HG02870 (cell line): Measurements from ENCODE around the gene SMIM1.
"Not testable (repeated sequence)": the region's sequence is repeated elsewhere in the genome, so short reads cannot be mapped to it uniquely, and the experiment has no call there.

Experiments
- ATAC-seq: cut with Tn5 transposase; IDR thresholded peaks from one replicate; pipeline ENCODE4 v1.9.1; 2021; ENCODE audit warnings: mild to moderate bottlenecking, moderate library complexity; ENCODE audit not compliant: unreplicated experiment

The SMIM1 gene

DNA sequence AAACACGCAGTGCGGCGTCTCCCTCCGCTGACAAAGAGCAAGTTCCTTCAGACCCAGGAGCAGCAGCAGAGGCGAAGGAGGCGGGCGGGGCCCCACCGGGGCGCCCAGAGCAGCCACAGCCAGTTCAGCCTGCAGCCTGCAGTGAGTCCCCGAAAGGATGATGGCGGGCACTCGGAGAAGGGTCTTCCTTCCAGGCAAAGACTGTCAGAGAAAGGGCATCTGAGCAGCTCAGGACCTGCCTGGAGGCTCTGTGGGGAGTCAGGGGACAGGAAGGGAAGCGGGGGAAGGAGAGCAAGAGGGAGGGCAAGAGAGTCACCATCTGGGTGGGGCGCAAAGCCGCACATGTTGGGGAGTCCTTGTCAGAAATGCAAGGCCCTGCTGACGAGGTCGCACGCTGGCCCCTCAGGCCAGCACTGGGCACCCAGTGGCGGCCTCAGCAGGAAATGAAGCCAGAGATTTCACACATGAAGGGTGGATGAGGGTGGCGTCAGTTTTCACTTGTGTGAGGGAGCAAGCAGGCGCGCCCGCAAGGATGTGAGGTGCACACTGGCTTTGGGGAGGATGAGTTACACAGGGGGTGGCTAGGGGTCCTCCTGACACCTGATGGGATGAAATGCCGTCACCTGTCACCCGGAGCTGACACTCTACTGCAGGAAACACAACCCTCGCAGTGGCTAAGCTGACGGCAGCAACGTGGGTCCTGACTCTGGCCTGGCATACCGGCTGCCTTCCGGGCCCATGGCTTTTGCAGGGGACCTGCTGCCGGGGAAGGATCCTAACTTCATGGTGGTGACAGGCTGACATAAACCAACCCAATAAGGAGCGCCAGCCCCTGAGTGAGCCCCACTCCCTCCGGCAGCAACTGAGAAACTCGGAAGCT lies 17.1 kb downstream of the SMIM1 start:
- ATAC-seq = no peak

DNA sequence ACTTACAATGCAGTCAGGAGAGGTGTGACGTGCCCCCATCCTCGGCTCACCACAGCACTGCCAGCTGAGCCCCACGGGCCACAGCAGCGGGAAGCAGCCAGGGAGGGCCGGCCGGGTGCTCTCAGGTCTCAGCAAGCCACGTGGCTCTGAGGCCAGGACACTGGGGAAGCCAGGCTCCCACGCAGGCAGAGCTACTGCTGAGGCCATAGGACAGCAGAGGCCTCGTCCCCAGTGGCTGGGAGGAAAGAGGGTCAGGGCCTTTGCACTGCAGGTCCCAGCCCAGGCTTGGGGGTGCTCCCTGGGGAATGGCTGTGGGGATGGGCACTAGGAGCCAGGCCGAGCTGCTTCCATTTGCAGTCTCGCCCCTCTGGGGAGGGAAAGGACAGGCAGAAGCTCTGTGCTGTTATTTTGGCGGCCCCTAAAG lies 18.0 kb downstream of the SMIM1 start:
- ATAC-seq = no peak

DNA sequence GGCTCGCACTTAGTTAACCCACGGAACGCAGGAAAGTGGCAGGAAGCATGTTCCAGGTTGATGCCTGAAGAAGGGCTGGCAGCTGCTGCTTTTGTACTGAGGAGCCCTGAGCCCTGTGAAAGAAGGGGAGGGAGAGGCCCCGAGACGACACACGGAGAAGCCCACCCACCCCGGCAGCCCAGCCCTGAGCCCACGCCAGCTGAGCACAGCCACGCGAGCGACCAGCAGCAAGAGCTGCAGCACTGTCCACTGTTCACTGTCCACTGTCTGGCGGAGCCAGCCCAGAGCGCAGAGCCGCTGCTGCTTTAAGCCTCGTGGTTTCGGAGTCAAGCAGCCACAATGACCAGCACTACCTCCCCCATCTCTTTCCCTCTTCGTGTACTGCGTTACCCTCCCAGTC lies 18.4 kb downstream of the SMIM1 start:
- no peak for ATAC-seq

GRCh38 chr1:3795453-3796214 lies 23.1 kb downstream of the SMIM1 start:
- no peak for ATAC-seq

DNA sequence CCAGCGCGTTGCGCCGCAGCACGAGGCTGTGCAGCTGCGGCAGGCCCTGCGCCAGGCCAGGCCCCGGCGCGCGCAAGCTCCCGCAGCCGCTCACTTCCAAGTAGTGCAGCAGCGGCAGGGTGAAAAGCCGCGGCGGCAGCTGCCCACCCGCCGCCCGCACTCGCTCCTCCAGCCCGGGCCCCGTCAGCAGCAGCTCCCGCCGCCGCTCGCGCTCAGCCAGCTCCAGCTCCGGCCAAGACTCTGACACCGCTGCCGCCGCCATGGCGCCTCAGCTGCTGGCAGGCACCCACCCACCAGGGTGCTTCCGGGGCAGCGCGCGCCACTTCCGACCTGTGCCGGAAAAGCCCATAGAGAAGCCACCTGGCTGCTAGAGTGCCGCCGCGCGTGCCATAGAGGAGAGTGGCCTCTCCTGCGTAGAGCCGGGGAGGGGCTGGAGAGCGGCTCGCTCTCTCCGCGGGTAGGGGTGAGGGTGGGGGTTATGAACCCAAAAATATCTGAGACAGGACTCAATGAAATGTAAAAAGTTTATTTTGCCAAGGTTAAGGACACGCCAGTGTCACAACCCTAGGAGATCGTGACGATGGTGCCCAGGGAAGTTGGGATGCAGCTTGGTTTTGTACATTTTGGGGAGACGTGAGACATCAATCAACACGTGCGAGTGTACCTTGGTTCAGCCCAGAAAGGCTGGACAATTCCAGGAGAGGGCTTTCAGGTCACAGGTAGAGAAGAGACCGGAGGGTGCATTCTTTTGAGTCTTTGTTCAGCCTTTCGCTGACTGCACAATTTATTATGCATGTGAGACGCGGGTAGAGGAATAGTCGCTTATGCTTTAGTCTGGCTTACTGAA lies 23.9 kb downstream of the SMIM1 start, which contains the start of gene LRRC47:
Gene LRRC47 (minus strand): TSS at position 284 of the 847 bp plus-strand sequence. CDS start 22 bp downstream, at position 262.
- peak; percentile 90 for ATAC-seq

DNA sequence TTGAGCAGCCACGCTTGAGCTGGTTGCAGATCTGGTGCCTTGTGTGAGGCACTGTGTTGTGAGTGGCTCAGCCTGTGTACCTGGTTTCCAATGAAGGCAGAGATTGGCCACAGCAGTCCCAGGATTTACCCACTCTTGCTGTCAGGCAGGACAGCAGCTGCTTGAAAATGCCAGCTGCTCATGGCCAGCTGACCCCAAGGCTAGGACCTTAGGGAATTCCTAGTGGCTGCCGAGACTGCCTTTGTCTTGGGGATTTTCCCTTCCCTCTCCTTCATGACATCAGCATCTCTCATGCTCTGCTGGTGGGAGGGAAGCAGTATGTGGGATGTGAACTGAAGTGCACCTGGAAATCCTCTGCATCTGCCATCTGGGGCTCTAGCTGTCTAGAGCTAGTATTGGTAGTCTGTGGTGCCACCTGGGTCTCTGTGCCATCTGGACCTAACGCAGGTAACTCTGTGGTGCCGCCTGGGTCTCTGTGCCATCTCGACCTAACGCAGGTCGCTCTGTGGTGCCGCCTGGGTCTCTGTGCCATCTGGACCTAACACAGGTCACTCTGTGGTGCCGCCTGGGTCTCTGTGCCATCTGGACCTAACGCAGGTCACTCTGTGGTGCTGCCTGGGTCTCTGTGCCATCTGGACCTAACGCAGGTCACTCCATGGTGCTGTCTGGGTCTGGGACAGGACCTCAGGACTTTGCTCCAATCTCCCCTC lies 27.6 kb downstream of the SMIM1 start:
- ATAC-seq = no peak

DNA sequence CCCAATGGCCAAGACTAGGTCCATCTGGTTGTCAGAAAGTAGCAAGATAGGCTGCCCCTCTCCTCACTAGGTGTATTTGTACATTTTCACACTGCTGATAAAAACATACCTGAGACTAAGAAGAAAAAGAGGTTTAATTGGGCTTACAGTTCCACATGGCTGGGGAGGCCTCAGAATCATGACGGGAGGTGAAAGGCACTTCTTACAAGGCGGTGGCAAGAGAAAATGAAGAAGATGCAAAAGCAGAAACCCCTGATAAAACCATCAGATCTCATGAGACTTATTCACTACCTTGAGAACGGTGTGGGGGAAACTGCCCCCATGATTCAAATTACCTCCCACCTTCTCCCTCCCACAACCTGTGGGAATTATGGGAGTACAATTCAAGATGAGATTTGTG lies 28.2 kb downstream of the SMIM1 start:
- not testable (repeated sequence) for ATAC-seq

GRCh38 chr1:3803905-3804626 lies 31.5 kb downstream of the SMIM1 start:
- no peak for ATAC-seq

- ATAC-seq = not testable (repeated sequence)
Measured at GRCh38 chr1:3804627-3804944, 32.0 kb downstream of the SMIM1 start.

DNA sequence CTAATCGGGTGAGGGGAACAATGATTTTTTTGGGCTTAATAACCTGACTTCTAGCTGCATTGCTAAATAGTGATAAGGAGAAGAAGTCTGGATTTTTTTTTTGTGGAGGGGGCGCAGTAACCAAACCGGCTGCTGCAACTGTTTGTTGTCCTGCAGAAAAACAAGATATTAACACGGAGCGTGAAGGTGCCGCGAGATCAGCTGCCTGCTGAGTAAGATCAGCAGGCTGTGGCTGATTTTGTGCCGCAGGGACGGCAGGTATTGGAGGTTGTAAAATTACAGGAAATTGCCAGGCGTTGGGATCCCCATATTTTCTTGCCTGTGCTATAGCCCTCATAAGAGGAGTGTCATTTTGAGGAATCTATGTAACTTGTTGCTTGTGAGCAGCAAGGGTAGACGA lies 32.5 kb downstream of the SMIM1 start:
- ATAC-seq = no peak

DNA sequence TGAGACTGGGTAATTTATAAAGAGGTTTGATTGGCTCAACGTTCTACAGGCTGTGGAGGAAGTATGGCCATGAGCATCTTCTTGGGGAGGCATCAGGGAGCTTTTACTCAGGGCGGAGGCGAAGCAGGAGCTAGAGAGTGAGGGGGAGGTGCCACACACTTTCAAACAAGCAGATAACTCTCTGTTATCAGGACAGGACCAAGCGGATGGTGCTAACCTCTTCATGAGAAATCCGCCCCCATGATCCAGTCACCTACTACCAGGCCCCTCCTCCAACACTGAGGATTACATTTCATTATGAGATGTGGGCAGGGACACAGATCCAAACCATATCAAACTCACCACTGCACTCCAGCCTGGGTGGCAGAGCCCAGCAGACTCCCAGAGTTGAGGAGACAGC lies 35.2 kb downstream of the SMIM1 start:
- ATAC-seq = no peak

- ATAC-seq = no peak
Measured at GRCh38 chr1:3809680-3810079, 37.1 kb downstream of the SMIM1 start.

DNA sequence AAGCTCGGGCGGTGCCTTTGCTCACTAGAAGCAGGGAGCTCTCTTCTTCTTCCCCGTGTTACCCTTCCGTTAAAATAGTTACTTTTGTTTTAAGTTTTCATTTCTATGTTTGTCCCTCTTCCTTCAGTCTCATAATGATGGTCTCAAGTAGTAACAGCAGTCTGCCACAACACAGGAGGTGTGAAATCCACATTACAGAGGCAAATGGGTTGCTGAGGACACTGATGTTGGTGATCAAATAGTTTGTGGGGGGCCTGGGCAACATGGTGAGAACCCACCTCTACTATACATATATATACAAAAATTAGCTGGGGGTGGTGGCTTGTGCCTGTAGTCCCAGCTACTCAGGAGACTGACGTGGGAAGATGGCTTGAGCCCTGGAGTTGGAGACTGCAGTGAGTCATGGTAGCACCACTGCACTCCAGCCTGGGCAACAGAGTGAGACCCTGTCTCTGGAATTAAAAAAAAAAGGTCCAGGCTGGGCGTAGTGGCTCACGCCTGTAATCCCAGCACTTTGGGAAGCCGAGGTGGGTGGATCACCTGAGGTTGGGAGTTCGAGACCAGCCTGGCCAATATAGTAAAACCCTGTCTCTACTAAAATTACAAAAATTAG lies 37.7 kb downstream of the SMIM1 start:
- ATAC-seq = not testable (repeated sequence)

DNA sequence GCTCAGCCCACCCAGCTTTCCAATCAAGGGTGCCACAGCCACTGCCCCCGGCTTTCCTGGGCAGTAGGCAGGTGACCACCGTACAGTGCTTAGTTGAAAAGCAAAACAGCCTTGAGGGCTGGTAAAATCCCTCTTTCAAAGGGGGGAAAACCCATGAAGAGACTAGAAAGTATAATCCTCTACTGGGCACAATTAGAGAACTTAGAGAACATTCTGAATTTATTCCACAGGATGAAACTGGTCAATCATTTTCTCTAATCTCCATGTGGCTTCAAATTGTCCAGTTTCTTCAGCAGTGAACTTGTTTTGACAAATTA lies 39.0 kb downstream of the SMIM1 start:
- no peak for ATAC-seq

DNA sequence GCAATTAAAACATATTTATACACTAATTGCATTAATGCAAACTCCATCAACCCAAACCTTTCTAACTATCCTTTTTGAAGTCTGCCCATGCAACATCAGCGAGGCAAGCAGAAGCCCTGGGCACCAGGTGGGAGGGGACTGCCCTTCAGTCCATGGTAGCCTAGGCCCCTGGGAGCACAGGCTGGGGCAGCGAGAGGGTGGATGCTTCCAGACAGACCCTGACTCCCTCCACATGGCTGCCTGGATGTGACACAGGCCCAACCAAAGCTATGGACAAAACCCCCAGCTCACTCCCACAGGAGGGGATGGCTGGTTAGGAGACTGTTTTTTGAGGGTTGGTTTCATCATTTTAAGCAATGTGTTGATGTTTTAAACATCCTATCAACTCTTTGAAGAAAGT lies 41.5 kb downstream of the SMIM1 start:
- ATAC-seq = no peak

- no peak for ATAC-seq
Measured at GRCh38 chr1:3814771-3815561, 42.4 kb downstream of the SMIM1 start.

DNA sequence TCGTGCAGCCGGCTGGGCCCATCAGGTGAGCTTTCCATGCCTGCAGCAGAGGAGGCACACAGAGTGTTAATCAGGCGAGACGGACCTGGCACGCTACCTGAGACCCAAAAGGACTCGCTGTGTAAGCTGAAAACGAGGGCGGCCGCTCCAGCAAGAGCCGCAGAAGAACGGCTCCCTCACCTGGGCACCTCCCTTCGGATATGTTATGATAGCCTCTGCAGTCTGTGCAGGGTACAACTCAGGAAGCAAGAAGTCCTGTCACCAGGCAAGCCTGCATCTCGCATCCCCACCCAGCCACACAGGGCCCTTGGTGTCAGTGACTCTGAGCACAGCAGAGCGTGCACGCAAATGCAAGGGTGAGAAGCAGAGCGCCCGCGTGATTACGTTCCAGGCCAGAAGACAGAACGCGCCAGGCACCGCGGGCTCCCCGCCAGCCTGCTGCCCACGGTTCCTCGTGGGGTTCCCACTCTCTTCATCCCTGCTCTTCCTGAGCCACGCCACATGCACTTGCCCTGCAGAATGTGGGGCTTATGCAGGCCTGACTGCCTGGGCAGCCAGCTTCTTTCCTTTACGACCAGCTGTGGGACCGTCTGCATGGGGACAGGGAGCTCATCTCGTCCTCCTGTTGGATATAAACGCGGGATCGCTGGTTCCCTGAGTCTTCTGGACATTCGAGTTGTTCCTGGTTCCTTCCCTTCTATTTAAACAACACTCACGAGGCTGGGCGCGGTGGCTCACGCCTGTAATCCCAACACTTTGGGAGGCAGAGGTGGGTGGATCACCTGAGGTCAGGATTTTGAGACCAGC lies 44.0 kb downstream of the SMIM1 start:
- ATAC-seq = no peak

- no peak for ATAC-seq
Measured at GRCh38 chr1:3817138-3817740, 44.7 kb downstream of the SMIM1 start.
